Kidney epithelial cell (primary cell): ENCODE measurements around the gene SMIM11. TPM values are rescaled to one million over a fixed set of nuclear protein-coding genes. Genes with fewer than 3 reads are reported as not detected.
"Not testable (repeated sequence)": the region's sequence is repeated elsewhere in the genome, so short reads cannot be mapped to it uniquely, and the experiment has no call there.

Experiments used
- DNase-seq: peaks from one replicate; pipeline ENCODE4 v3.0.0-alpha.2; 2010; ENCODE audit warnings: low read depth
- H3K27me3 ChIP-seq: 2 replicates; pipeline ENCODE4 v1.6.0; 2011; ENCODE audit warnings: low read length; ENCODE audit not compliant: control insufficient read depth, insufficient read depth
- H3K36me3 ChIP-seq: 2 replicates; pipeline ENCODE4 v1.5.1; 2011; ENCODE audit warnings: low read length; ENCODE audit not compliant: control insufficient read depth, insufficient read depth
- H3K4me3 ChIP-seq: 2 replicates; pipeline ENCODE4 v1.5.1; 2011; ENCODE audit warnings: low read depth, mild to moderate bottlenecking, control low read depth, low read length
- CTCF ChIP-seq: IDR thresholded peaks from 2 replicates; pipeline ENCODE4 v1.5.1; 2011; ENCODE audit warnings: mild to moderate bottlenecking, moderate library complexity, low read length, control low read depth, inconsistent platforms; ENCODE audit not compliant: insufficient read depth, poor library complexity, severe bottlenecking
- total RNA-seq: library from RNA; depleted of rRNA; stranded (reverse); fragments of >200 nt; gene quantifications from 2 replicates; pipeline ENCODE4 v1.2.3, GENCODE V29; 2015

SMIM11 gene
- total RNA-seq, 1 donor from 2014 or later = 36.4 TPM

- Histone ChIP-seq H3K27me3 (no peaks in the 10 kb centered on the region), H3K36me3 (no peaks in the 10 kb centered on the region), H3K4me3 (no peak overlapping the region)
- no peak for DNase-seq
- no peak for TF ChIP-seq CTCF
Measured at GRCh38 chr21:34364921-34365320, 10.4 kb upstream of the SMIM11 start.

- no peak overlapping the region for H3K4me3 ChIP-seq
- no peak for DNase-seq
- no peaks in the 10 kb centered on the region for H3K36me3 ChIP-seq
- no peaks in the 10 kb centered on the region for H3K27me3 ChIP-seq
- no peak for TF ChIP-seq CTCF
Measured at GRCh38 chr21:34365809-34366208, 9.5 kb upstream of the SMIM11 start.

GRCh38 chr21:34367320-34367935 is 7.9 kb upstream of the SMIM11 start:
- peak; percentile 25 for DNase-seq
- Histone ChIP-seq H3K36me3 (no peaks in the 10 kb centered on the region), H3K4me3 (no peak overlapping the region), H3K27me3 (no peaks in the 10 kb centered on the region)
- peak; percentile 81 for TF ChIP-seq CTCF

GRCh38 chr21:34369741-34370140 is 5.6 kb upstream of the SMIM11 start:
- H3K36me3 ChIP-seq = no peaks in the 10 kb centered on the region
- no peak for TF ChIP-seq CTCF
- DNase-seq = no peak
- H3K27me3 ChIP-seq = no peaks in the 10 kb centered on the region
- no peak overlapping the region for H3K4me3 ChIP-seq

GRCh38 chr21:34372321-34372720 is 3.0 kb upstream of the SMIM11 start:
- Histone ChIP-seq H3K36me3 (no peaks in the 10 kb centered on the region), H3K27me3 (no peaks in the 10 kb centered on the region), H3K4me3 (no peak overlapping the region)
- DNase-seq = no peak
- no peak for TF ChIP-seq CTCF

- DNase-seq, H3K36me3 ChIP-seq, H3K4me3 ChIP-seq, H3K27me3 ChIP-seq: not testable (repeated sequence)
Measured at GRCh38 chr21:34374462-34374861, 845 bp upstream of the SMIM11 start.

- H3K27me3 ChIP-seq, DNase-seq, H3K36me3 ChIP-seq, H3K4me3 ChIP-seq: not testable (repeated sequence)
Measured at GRCh38 chr21:34375619-34375972, 289 bp downstream of the SMIM11 start.

- not testable (repeated sequence) for DNase-seq
Measured at GRCh38 chr21:34383138-34383537, 7.8 kb downstream of the SMIM11 start.

GRCh38 chr21:34383724-34384415 is 8.6 kb downstream of the SMIM11 start:
- H3K36me3 ChIP-seq, H3K4me3 ChIP-seq, H3K27me3 ChIP-seq, DNase-seq: not testable (repeated sequence)

More at GRCh38 chr21:34383138-34383537, 7.8 kb downstream of the SMIM11 start:
- H3K36me3 ChIP-seq, H3K27me3 ChIP-seq, H3K4me3 ChIP-seq: not testable (repeated sequence)
